Activated CD4-positive, alpha-beta T cell treated with anti-CD3 and anti-CD28 coated beads, Interleukin-2, amount 10 ng/mL, durations not matched to agents 24 days and 14 days (primary cell): Measurements from ENCODE around the gene NDUFC1. TPM values are rescaled to one million over a fixed set of nuclear protein-coding genes. Genes with fewer than 3 reads are reported as not detected.

Experiments used
- DNase-seq: peaks from one replicate; pipeline ENCODE4 v3.0.0; 2022
- H3K27ac Mint-ChIP-seq: one replicate; pipeline ENCODE4 v1.8.0; 2022; ENCODE audit warnings: mild to moderate bottlenecking, mixed read lengths
- H3K27me3 Mint-ChIP-seq: one replicate; pipeline ENCODE4 v1.8.0; 2022; ENCODE audit warnings: mixed read lengths
- H3K36me3 Mint-ChIP-seq: one replicate; pipeline ENCODE4 v1.8.0; 2022; ENCODE audit warnings: low read depth, mild to moderate bottlenecking, mixed read lengths
- H3K4me1 Mint-ChIP-seq: one replicate; pipeline ENCODE4 v1.8.0; 2021; ENCODE audit warnings: mixed read lengths
- H3K4me3 Mint-ChIP-seq: one replicate; pipeline ENCODE4 v1.8.0; 2022; ENCODE audit warnings: mild to moderate bottlenecking, moderate library complexity, mixed read lengths
- H3K9me3 Mint-ChIP-seq: one replicate; pipeline ENCODE4 v1.8.0; 2021; ENCODE audit warnings: mixed read lengths
- intact Hi-C: fragments of 100-400 bp; cut with micrococcal nuclease; formaldehyde crosslinking; loops from one replicate; pipeline ENCODE4 v1.15.1; 2023
- total RNA-seq: library from RNA; stranded (reverse); gene quantifications from 2 replicates; pipeline ENCODE4 v1.2.3, GENCODE V29; 2022

NDUFC1 gene
- total RNA-seq, 1 donor from 2014 or later: 53.5 TPM

- Mint-ChIP-seq H3K4me1 (no peaks in the 10 kb centered on the region), H3K4me3 (no peak overlapping the region), H3K36me3 (no peaks in the 10 kb centered on the region), H3K9me3 (no peaks in the 10 kb centered on the region), H3K27ac (no peak overlapping the region), H3K27me3 (peaks cover 12% of the 10 kb centered on the region)
- DNase-seq: no peak
- intact Hi-C loops: no loop called here
These were observed 48.6 kb downstream of the NDUFC1 start for GRCh38 chr4:139253713-139254112.

- no peak overlapping the region for H3K27ac Mint-ChIP-seq
- peaks cover 14% of the 10 kb centered on the region for H3K27me3 Mint-ChIP-seq
- DNase-seq: no peak
- H3K36me3 Mint-ChIP-seq: no peaks in the 10 kb centered on the region
- no peak overlapping the region for H3K4me3 Mint-ChIP-seq
- H3K4me1 Mint-ChIP-seq: no peaks in the 10 kb centered on the region
- no peaks in the 10 kb centered on the region for H3K9me3 Mint-ChIP-seq
- intact Hi-C loops: no loop called here
These were observed 49.2 kb downstream of the NDUFC1 start for GRCh38 chr4:139253046-139253445.

- H3K27ac Mint-ChIP-seq: no peak overlapping the region
- H3K9me3 Mint-ChIP-seq: no peaks in the 10 kb centered on the region
- no peaks in the 10 kb centered on the region for H3K4me1 Mint-ChIP-seq
- DNase-seq: no peak
- H3K36me3 Mint-ChIP-seq: no peaks in the 10 kb centered on the region
- no peak overlapping the region for H3K4me3 Mint-ChIP-seq
- intact Hi-C loops: no loop called here
- H3K27me3 Mint-ChIP-seq: peaks cover 9% of the 10 kb centered on the region
These were observed 54.5 kb downstream of the NDUFC1 start for GRCh38 chr4:139247700-139248238.

GRCh38 chr4:139247241-139247640 lies 55.0 kb downstream of the NDUFC1 start:
- intact Hi-C loops: no loop called here
- no peaks in the 10 kb centered on the region for H3K9me3 Mint-ChIP-seq
- H3K27me3 Mint-ChIP-seq: peaks cover 7% of the 10 kb centered on the region
- H3K4me3 Mint-ChIP-seq: no peak overlapping the region
- no peak overlapping the region for H3K27ac Mint-ChIP-seq
- DNase-seq: no peak
- H3K4me1 Mint-ChIP-seq: no peaks in the 10 kb centered on the region
- H3K36me3 Mint-ChIP-seq: no peaks in the 10 kb centered on the region

- no peaks in the 10 kb centered on the region for H3K9me3 Mint-ChIP-seq
- H3K36me3 Mint-ChIP-seq: no peaks in the 10 kb centered on the region
- H3K4me3 Mint-ChIP-seq: no peak overlapping the region
- intact Hi-C loops: no loop called here
- no peak overlapping the region for H3K27ac Mint-ChIP-seq
- peaks cover 7% of the 10 kb centered on the region for H3K27me3 Mint-ChIP-seq
- DNase-seq: no peak
- no peaks in the 10 kb centered on the region for H3K4me1 Mint-ChIP-seq
These were observed 56.1 kb downstream of the NDUFC1 start for GRCh38 chr4:139246166-139246565.

GRCh38 chr4:139245590-139245989 lies 56.7 kb downstream of the NDUFC1 start:
- H3K36me3 Mint-ChIP-seq: no peaks in the 10 kb centered on the region
- H3K4me3 Mint-ChIP-seq: no peak overlapping the region
- intact Hi-C loops: no loop called here
- H3K9me3 Mint-ChIP-seq: no peaks in the 10 kb centered on the region
- no peaks in the 10 kb centered on the region for H3K4me1 Mint-ChIP-seq
- peaks cover 7% of the 10 kb centered on the region for H3K27me3 Mint-ChIP-seq
- no peak overlapping the region for H3K27ac Mint-ChIP-seq
- no peak for DNase-seq

- intact Hi-C loops: no loop called here
- no peak overlapping the region for H3K4me3 Mint-ChIP-seq
- peaks cover 9% of the 10 kb centered on the region for H3K27me3 Mint-ChIP-seq
These were observed 58.6 kb downstream of the NDUFC1 start for GRCh38 chr4:139243448-139244365.

GRCh38 chr4:139242511-139243051 lies 59.7 kb downstream of the NDUFC1 start:
- H3K4me3 Mint-ChIP-seq: no peak overlapping the region
- H3K36me3 Mint-ChIP-seq: no peaks in the 10 kb centered on the region
- H3K4me1 Mint-ChIP-seq: no peaks in the 10 kb centered on the region
- intact Hi-C loops: no loop called here
- no peak overlapping the region for H3K27ac Mint-ChIP-seq
- peaks cover 4% of the 10 kb centered on the region for H3K27me3 Mint-ChIP-seq
- H3K9me3 Mint-ChIP-seq: peaks cover 3% of the 10 kb centered on the region
- no peak for DNase-seq

More at GRCh38 chr4:139243448-139244365, 58.6 kb downstream of the NDUFC1 start:
- H3K27ac Mint-ChIP-seq: no peak overlapping the region
- no peak for DNase-seq
- H3K9me3 Mint-ChIP-seq: peaks cover 2% of the 10 kb centered on the region
- H3K36me3 Mint-ChIP-seq: no peaks in the 10 kb centered on the region
- no peaks in the 10 kb centered on the region for H3K4me1 Mint-ChIP-seq

- DNase-seq: no peak
- no peaks in the 10 kb centered on the region for H3K36me3 Mint-ChIP-seq
- H3K27me3 Mint-ChIP-seq: peaks cover 4% of the 10 kb centered on the region
- H3K4me1 Mint-ChIP-seq: no peaks in the 10 kb centered on the region
- H3K4me3 Mint-ChIP-seq: no peak overlapping the region
- H3K27ac Mint-ChIP-seq: no peak overlapping the region
- peaks cover 3% of the 10 kb centered on the region for H3K9me3 Mint-ChIP-seq
- intact Hi-C loops: no loop called here
These were observed 60.5 kb downstream of the NDUFC1 start for GRCh38 chr4:139241784-139242151.

- no peaks in the 10 kb centered on the region for H3K4me1 Mint-ChIP-seq
- DNase-seq: no peak
- no peak overlapping the region for H3K27ac Mint-ChIP-seq
- H3K4me3 Mint-ChIP-seq: no peak overlapping the region
- no peaks in the 10 kb centered on the region for H3K36me3 Mint-ChIP-seq
- H3K27me3 Mint-ChIP-seq: peaks cover 4% of the 10 kb centered on the region
- peaks cover 3% of the 10 kb centered on the region for H3K9me3 Mint-ChIP-seq
- intact Hi-C loops: no loop called here
These were observed 61.0 kb downstream of the NDUFC1 start for GRCh38 chr4:139241086-139241783.

Other genes with a start within 250 kb of the NDUFC1 start
- 30.1 and 30.5 TPM in 2 replicates for gene ELF2, start 125.3 kb downstream of the NDUFC1 start, total RNA-seq
- 0.14 and 0.21 TPM in 2 replicates for gene MGARP, start 22.3 kb downstream of the NDUFC1 start, total RNA-seq
- 114 and 115 TPM in 2 replicates for gene NAA15, start 972 bp downstream of the NDUFC1 start, total RNA-seq
- 4.4 and 5.7 TPM in 2 replicates for gene RAB33B, start 151.6 kb upstream of the NDUFC1 start, total RNA-seq